DND-41 (cell line): ENCODE measurements around the gene NAV1.

Experiments
- CTCF ChIP-seq: IDR thresholded peaks from 2 replicates; pipeline ENCODE4 v1.5.1; 2012; ENCODE audit warnings: borderline replicate concordance, low read length, moderate library complexity, mild to moderate bottlenecking; ENCODE audit not compliant: poor library complexity, severe bottlenecking; ENCODE audit errors: extremely low read depth
- EZH2 ChIP-seq: IDR thresholded peaks from 3 replicates; pipeline ENCODE4 v1.6.1; 2012; ENCODE audit warnings: borderline replicate concordance, low read depth, mild to moderate bottlenecking, moderate library complexity, low read length, inconsistent platforms; ENCODE audit not compliant: severe bottlenecking

GRCh38 chr1:201497935-201498509, 40.9 kb upstream of the NAV1 start:
- TF ChIP-seq EZH2, result no peak
- no peak for TF ChIP-seq CTCF
